ENCODE measurements around the gene RNF152. TPM values are rescaled to one million over a fixed set of nuclear protein-coding genes. Genes with fewer than 3 reads are reported as not detected.
A peak's percentile ranks its signal among the peaks of the same experiment; 100 is the strongest.

Gene RNF152, protein sequence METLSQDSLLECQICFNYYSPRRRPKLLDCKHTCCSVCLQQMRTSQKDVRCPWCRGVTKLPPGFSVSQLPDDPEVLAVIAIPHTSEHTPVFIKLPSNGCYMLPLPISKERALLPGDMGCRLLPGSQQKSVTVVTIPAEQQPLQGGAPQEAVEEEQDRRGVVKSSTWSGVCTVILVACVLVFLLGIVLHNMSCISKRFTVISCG
- 1 to 10 TPM; 1.7 to 6.8 (median 4.4) TPM for total RNA-seq

DNA sequence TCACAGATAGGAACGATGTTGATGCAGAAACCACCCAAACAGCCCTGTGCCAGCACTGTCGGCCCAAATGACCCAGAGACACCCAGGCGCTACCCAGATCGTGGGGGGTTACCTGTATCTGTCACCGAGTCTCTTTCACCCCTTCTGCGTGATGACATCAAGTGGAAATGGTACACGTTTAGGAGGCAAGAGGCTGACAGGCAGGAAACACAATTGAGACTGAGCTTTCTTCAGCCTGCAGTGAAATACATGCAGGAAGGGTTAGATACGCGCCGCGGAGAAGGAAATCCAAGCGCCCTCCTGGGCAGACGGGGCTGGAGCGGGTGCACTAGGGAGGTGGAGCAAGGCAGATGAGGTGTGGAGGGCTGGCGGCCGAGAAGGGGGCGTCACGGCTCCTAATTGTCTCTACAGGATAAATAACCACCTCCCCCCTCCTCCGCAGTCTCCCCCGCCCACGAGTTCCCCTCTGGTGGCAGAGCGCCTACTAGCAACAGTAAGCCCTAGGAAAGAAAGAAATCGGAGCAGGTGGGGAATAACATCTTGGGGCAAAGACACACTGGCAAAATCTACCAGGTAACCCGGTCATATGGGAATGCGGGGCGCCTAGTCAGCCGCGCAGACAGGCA, at the start of gene RNF152:
Gene RNF152 (minus strand): TSS at position 325 of the 626 bp plus-strand sequence. CDS start 76,544 bp downstream, outside the sequence.
- no peak for ATAC-seq
- Histone ChIP-seq H3K36me3 (no peaks in the 10 kb centered on the region), H3K4me3 (peak within 1 kb of the TSS; percentile 65 to 85 (median 78)), H3K4me1 (peaks cover 7% of the 10 kb centered on the region in 2 donors), H3K27me3 (peaks cover 0 to 4% (median 0%) of the 10 kb centered on the region in 3 donors), H3K9me3 (no peaks in the 10 kb centered on the region), H3K27ac (peak within 1 kb of the TSS; percentile 66 to 84 (median 75))
- in situ Hi-C loops (cut with MboI; ENCODE audit: low sequenced_read_pairs in 4 of 4) (loop anchor here in 3 of 4 donors (10.0 to 25.0 kb wide), 3 partner anchors 148 to 305 kb away; no protein-coding TSS in a partner anchor), intact Hi-C loops (cut with DNase I; ENCODE audit: low total_unique reads) (loop anchor here (5.0 kb wide), 1 partner anchor 155 kb away; no protein-coding TSS in a partner anchor)
- TF ChIP-seq POLR2A (IDR thresholded peaks at IDR 0.05) (no peak), CTCF (IDR thresholded peaks at IDR 0.05 in 4 of 5, conservative IDR thresholded peaks at IDR 0.05 in 1 of 5) (no peak)
- DNase-seq = no peak

DNA sequence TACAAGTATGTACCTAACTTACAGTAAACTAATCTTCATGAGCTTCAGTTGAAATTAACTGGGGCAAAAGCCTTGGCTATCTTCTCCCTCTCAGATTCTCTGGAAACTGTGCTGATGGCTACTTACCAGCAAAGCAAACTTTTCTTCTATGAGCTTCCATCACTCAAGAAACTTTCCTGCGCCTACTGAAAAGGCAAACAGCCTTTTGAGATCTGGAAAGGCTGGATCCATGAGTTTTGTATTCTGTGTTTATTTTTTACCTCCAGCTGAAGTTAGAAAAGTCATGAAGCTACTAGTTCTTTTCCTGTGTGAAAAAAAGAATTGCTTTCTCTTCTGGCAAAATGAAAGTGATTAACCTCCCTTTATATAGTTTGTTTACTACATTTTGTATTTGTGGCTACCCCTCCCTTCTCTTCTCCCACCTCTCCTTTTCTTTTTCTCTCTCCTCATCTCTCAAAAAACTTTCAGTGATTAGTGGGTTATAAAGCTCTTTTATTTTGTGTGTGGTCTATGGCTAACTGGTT, 49.2 kb upstream of the RNF152 start:
- TF ChIP-seq POLR2A (IDR thresholded peaks at IDR 0.05) = no peak
- TF ChIP-seq CTCF (IDR thresholded peaks at IDR 0.05 in 4 of 5, conservative IDR thresholded peaks at IDR 0.05 in 1 of 5) = no peak
- DNase-seq (no peak), ATAC-seq (no peak)
- Histone ChIP-seq H3K4me3 (no peak overlapping the region), H3K27ac (no peak overlapping the region), H3K9me3 (no peaks in the 10 kb centered on the region), H3K4me1 (no peaks in the 10 kb centered on the region), H3K27me3 (no peaks in the 10 kb centered on the region), H3K36me3 (no peaks in the 10 kb centered on the region)
- intact Hi-C loops (cut with DNase I; ENCODE audit: low total_unique reads) (no loop called here), in situ Hi-C loops (cut with MboI; ENCODE audit: low sequenced_read_pairs in 4 of 4) (no loop called here)

GRCh38 chr18:61939046-61939674, 46.4 kb upstream of the RNF152 start:
- intact Hi-C loops (cut with DNase I; ENCODE audit: low total_unique reads) (loop anchor here (10.0 kb wide), 1 partner anchor 56 kb away; no protein-coding TSS in a partner anchor), in situ Hi-C loops (cut with MboI; ENCODE audit: low sequenced_read_pairs in 4 of 4) (no loop called here)
- TF ChIP-seq CTCF (IDR thresholded peaks at IDR 0.05 in 4 of 5, conservative IDR thresholded peaks at IDR 0.05 in 1 of 5) = no peak
- TF ChIP-seq POLR2A (IDR thresholded peaks at IDR 0.05) = no peak
- Histone ChIP-seq H3K36me3 (no peaks in the 10 kb centered on the region), H3K27me3 (no peaks in the 10 kb centered on the region), H3K4me1 (no peaks in the 10 kb centered on the region), H3K27ac (no peak overlapping the region), H3K4me3 (no peak overlapping the region), H3K9me3 (no peaks in the 10 kb centered on the region)
- no peak for ATAC-seq
- DNase-seq = no peak

- H3K27ac ChIP-seq = no peak overlapping the region
- ATAC-seq (no peak), DNase-seq (no peak)
- TF ChIP-seq CTCF (IDR thresholded peaks at IDR 0.05 in 4 of 5, conservative IDR thresholded peaks at IDR 0.05 in 1 of 5) (no peak), POLR2A (IDR thresholded peaks at IDR 0.05) (no peak)
- no peaks in the 10 kb centered on the region for H3K9me3 ChIP-seq
- no peaks in the 10 kb centered on the region for H3K27me3 ChIP-seq
- no peak overlapping the region for H3K4me3 ChIP-seq
- in situ Hi-C loops (cut with MboI; ENCODE audit: low sequenced_read_pairs in 4 of 4) = no loop called here
- H3K36me3 ChIP-seq = no peaks in the 10 kb centered on the region
- intact Hi-C loops (cut with DNase I; ENCODE audit: low total_unique reads) = loop anchor here (10.0 kb wide), 1 partner anchor 59 kb away; no protein-coding TSS in a partner anchor
- H3K4me1 ChIP-seq = no peaks in the 10 kb centered on the region
Observed at GRCh38 chr18:61935362-61935761, 42.6 kb upstream of the RNF152 start.

Measured in gastrocnemius medialis (tissue), 4 donors.